Activated T-cell treated with anti-CD3 and anti-CD28 coated beads for 24 hours (primary cell): ENCODE results near the gene CTTNBP2NL.

Source experiments
- DNase-seq: peaks from one replicate; pipeline ENCODE4 v3.0.0-alpha.2; 2020; ENCODE audit warnings: low read depth

CTTNBP2NL gene

GRCh38 chr1:112508278-112509004, 112.4 kb downstream of the CTTNBP2NL start, which contains the start of gene WNT2B:
Gene WNT2B (plus strand): TSS chr1:112508965. CDS start chr1:112509263, 298 bp downstream.
- peak; percentile 22 for DNase-seq

GRCh38 chr1:112509005-112509659, 113.1 kb downstream of the CTTNBP2NL start:
- no peak for DNase-seq

GRCh38 chr1:112509660-112510178, 113.7 kb downstream of the CTTNBP2NL start:
- no peak for DNase-seq

- DNase-seq = no peak
Observed at GRCh38 chr1:112510340-112510739, 114.3 kb downstream of the CTTNBP2NL start.
